ENCODE data around the gene NPAS3.

The NPAS3 gene

DNA sequence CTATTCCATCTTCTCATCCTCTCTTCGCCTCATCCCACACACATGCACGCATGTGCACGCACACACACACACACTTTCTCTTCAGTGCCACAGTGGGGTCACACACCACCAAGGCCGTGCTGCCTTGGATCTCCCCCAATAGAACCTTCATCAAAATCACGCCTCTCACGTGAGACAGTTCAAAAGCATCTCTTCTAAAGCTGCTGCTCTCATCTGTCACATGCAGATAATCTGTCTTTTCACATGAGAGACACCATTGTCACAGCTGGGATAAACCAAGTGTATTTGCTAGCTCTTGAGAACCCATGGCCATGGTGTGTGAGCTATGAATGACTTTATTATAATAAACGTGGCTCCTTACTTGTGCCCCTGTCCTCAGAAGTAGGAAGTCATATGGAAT, 793.5 kb downstream of the NPAS3 start:
- in situ Hi-C loops (cut with MboI; ENCODE audit: low sequenced_read_pairs) = no loop called here

DNA sequence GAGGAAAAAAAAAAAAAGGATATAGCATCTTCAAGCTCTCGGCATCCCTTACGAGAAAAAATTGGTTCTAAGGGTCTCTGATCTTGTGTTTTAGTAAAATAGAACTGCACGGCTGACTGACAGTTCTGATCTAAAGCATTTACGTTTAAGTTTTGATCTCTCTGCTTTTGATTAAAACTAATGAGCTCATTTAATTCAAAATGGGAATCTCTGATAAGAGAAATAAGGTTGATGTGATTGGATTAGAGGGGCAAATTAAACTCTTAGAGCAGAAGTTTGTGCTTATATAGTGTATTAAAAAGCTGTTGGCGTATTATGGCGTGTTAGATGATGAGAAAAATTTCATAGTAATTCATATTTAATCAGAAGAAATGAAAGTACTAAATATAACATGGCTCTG, 794.6 kb downstream of the NPAS3 start:
- in situ Hi-C loops (cut with MboI; ENCODE audit: low sequenced_read_pairs) = no loop called here

DNA sequence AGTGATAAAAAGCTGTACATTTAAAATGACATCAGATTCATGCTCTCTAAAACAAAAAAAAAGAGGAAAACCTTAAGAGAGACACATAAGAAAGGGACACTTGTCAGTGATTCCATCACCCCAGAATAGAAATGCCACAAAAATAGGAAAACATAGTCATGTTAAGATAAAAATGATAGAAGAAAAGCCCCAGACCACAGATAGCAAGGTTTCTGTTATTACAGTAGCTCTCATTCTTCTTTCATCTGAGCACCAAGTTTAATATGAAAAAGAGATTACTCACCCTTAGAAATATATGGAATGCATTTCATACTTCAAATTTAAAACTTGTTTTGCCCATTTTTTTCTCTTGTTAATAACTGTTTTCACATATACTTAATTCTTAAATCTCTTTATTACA, 795.0 kb downstream of the NPAS3 start:
- in situ Hi-C loops (cut with MboI; ENCODE audit: low sequenced_read_pairs) = no loop called here

DNA sequence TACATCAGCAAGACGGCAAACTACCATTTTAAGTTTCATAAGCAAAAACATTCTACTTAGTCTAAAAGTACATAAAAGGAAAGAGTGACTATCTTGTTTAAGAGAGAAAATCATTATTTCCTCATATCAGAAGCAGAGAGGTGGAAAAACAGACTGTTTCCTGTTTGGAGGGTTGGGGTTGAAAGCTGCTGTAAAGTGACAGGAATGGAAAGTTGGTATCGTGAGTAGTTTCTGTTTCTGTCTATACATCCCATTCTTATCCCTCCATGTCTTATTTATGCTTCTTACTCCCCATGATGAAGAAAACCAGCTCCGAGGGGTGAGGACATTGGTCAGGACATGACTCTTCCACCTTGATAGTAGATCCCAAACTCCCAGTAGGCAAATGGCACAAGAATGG, 795.7 kb downstream of the NPAS3 start:
- in situ Hi-C loops (cut with MboI; ENCODE audit: low sequenced_read_pairs) = no loop called here

DNA sequence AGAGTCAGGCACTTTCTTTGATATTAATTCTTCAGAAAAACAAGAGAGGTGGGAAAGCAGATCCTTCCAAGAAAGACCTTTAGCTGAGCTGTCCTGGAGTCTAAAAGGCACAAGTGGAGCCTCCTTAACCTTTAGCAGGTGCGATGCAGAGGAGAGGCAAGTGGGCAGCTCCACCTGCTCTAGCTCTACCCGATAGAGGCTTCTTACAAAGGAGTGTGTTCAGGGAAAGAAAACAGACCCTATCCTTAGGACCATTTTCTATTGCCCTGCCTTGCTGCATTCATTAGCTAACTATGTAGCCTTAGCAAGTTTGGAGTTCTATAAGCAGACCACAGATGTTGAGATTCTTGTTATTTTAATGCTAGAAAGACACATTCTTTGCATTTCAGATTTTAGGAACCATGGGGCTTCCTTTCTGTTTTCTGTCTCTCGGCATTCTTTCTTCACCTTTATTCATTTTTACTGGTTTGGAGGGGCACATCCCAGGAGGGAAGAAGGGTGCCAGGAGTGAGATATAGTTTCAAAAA, 797.7 kb downstream of the NPAS3 start:
- in situ Hi-C loops (cut with MboI; ENCODE audit: low sequenced_read_pairs) = no loop called here

DNA sequence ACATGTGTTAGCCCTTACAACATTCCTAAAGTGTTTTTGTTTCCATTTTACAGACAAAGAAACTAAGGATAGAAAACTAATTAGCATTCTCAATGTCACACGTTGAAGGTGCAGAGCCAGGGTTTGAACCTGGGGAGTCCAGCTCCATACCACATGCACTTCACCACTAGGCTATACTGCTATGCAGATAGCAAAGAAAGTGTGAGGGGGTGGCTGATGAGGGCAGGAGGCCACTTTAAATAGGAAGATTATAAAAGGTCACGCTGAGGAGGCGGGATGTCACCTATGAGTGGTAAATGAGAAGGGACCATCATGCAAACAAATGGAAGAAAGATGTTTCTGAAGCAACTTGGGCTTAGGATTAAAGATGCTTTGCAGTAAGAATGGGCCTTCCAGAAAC, 798.3 kb downstream of the NPAS3 start:
- in situ Hi-C loops (cut with MboI; ENCODE audit: low sequenced_read_pairs) = no loop called here

DNA sequence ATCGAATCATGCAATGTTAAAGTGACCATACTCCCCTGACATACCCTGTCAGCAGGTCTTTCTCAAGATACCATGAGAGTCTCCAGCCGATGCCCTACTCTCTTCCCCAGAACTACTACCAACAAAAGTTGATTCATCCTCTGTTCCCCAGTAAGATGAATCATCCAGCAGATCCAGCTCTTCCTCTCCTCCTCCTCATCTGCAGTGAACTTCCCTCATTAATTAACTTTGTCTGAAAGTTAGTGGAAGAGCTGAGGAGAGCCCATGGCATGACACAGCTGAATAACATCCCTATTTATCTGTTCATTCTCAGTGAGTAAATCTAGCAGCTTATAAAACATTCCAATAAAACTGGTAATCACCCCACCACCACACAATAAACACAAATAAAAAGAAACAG, 798.8 kb downstream of the NPAS3 start:
- in situ Hi-C loops (cut with MboI; ENCODE audit: low sequenced_read_pairs) = no loop called here

DNA sequence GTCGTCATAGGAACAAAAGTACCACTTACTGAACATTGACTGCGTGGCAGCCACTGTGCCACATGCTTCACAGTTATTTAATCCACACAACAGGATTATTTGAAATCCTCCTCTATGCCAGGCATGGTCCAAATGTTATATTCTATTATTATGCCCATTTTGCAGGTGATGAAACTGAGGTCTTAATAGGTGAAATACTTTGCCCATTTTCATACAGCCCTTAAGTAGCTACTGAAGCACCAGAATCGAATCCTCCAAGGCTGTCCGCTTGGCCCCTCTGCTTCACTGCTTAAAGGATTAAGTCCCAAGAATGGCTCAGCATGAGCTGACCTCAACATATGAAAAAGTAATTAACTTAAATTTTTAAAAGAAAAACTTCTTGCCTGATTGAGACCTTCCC, 799.4 kb downstream of the NPAS3 start:
- in situ Hi-C loops (cut with MboI; ENCODE audit: low sequenced_read_pairs) = no loop called here

DNA sequence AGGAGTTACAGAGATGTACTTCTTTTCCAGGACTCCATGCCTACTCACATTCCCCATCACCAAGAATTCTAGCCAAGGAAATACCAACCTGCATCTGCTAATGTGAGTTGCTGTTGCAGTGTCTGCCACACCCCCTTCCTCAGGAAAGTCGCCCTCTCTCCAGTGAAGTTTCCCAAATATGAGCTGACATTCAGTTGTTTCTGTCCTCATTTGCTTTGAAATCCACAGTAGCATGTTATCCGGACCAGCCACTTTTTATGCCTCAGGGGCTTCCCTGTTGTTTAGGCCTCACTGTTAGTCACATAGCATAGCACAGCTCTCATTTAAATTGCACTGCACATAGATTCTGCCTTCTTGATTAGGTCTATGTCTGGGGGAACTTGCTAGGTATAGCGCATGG, 799.8 kb downstream of the NPAS3 start:
- in situ Hi-C loops (cut with MboI; ENCODE audit: low sequenced_read_pairs) = no loop called here

DNA sequence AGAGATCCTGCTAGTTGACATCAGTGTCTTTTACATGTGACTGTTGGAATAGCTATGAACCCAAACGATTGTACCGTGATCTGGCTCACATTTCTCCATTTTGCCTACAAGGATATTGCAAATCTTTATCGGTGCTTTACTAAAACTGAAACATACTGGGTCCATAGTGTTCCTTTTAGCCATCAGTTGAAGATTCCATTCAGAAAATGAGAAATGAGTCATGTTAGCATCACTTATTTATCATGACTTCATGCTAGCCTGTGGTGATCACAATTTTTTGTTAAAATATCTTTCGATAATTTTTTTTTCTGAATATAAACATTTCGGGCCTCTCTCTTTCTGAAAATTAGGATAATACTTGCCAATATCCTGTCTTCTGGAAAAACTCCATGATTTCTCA, 801.9 kb downstream of the NPAS3 start:
- in situ Hi-C loops (cut with MboI; ENCODE audit: low sequenced_read_pairs) = no loop called here

DNA sequence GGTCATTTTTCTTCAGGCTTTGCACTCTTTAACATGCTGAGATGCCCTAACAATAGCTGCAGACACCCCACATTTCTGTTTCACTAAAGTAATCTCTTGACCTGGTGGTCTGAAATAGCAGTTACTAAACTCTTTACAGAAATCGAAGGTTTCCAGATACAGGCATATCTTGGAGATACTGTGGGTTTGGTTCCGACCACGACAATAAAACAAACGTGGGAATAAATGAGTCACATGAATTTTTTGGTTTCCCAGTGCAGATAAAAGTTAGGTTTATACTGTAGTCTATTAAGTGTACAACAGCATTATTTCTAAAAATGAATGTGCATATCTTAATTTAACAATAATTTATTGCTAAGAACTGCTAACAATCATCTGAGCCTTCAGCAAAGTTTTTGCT, 803.5 kb downstream of the NPAS3 start:
- in situ Hi-C loops (cut with MboI; ENCODE audit: low sequenced_read_pairs) = no loop called here

DNA sequence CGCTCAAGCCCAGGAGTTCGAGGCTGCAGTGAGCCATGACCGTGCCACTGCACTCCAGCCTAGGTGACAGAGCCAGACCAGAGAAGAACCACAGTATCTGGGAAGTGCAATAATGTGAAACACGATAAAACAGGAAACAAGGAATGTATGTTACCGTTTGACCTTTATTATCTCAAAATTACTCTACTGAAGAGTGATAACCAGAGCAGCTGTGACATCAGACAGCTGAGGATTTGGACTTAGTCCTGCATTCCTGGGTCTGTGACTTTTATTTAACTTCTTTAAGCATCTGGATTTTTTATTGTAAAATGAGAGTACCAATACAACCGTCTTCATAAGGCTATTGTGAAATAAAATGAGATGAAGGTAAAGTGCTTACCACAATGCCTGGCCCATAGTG, 806.5 kb downstream of the NPAS3 start:
- in situ Hi-C loops (cut with MboI; ENCODE audit: low sequenced_read_pairs) = no loop called here

DNA sequence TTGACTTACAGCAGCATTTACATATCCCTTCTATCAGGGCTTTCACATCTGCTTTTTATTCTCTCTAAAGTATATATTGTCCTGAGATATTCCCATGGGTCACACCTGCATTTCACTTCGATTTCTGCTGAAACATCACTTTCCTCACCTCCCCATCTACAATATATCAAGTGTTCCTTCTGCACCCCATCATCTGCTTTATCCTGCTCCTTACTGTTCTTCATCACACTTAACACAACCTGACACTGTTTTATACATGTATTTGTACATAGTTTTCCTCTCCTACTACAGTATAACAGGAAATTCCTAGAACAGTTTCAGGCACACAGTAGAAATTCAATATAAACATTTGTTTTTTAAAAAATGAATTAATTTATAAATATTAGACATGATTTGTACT, 809.1 kb downstream of the NPAS3 start:
- in situ Hi-C loops (cut with MboI; ENCODE audit: low sequenced_read_pairs) = no loop called here

DNA sequence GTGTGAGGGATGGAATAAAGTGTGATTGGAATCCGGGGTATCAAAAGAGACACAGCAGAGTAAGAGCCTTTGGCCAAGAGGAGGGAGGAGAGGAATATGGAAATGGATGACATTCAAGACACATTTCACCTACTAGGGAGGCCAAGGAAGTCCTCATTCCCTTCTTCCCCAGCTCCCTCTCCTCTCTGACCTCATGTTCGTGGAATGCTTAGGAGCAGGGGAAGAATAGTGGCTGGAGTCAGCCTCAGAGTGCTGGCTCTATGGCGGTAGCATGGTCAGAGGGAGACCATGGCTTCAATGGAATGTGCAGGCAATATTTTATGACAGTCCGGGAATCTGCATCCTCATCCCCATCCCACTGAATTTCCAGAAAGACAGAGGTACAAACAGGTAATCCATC, 815.6 kb downstream of the NPAS3 start:
- in situ Hi-C loops (cut with MboI; ENCODE audit: low sequenced_read_pairs) = no loop called here

DNA sequence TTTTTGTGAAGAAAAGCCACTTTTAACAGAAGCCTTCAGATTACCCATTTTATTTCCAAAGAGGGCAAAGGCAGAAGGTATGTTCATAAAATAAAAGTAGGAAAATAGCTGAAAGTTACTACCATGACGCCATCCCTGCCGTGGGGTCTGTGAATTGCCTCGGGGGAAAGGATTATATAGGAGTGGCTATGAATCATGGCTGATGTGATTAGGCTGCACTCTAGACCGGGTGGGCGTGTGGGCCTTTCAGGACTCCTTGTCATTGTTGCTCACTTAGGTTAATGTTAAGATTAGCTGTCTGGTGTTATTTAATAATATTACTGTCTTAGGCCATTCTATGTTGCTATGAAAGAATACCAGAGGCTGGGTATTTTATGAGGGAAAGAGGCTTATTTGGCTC, 816.7 kb downstream of the NPAS3 start:
- in situ Hi-C loops (cut with MboI; ENCODE audit: low sequenced_read_pairs) = no loop called here

DNA sequence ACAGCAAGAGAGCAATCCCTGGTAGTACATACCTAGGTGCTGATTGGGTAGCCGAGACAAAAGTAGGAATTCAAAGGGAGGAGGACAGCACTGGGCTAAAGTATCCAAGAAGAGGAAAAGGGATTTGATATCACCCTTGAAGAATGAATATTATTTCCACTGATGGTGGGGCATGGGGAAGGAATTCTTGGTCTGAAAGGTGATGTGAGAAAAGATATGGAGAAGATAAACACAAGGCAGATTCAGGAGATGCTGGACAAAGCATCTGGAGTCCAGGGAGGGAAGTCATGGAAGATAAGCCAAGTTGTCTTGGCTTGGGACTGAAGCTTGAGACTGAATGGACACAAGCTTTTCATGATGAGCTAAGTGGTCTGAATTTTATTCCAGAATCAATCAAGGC, 818.2 kb downstream of the NPAS3 start:
- in situ Hi-C loops (cut with MboI; ENCODE audit: low sequenced_read_pairs) = no loop called here

DNA sequence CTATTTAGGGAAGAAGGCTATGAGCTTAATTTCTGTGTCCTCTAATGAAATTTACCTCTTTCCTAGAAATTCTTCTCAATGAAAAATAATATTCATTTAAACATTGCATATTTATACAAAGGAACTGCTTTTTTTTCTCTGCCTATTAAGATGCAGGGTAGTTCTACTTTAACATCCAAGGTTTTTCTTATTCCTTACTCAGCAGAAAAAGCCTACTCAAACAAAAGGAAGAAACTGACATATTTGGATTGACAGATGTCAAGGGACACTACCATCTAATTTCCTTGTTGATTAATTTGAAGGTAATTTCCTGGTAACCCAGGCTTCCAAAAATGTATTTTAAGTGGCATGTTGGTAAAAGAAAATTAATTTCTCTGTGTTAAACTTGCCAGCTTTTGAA, 819.9 kb downstream of the NPAS3 start:
- in situ Hi-C loops (cut with MboI; ENCODE audit: low sequenced_read_pairs) = no loop called here

DNA sequence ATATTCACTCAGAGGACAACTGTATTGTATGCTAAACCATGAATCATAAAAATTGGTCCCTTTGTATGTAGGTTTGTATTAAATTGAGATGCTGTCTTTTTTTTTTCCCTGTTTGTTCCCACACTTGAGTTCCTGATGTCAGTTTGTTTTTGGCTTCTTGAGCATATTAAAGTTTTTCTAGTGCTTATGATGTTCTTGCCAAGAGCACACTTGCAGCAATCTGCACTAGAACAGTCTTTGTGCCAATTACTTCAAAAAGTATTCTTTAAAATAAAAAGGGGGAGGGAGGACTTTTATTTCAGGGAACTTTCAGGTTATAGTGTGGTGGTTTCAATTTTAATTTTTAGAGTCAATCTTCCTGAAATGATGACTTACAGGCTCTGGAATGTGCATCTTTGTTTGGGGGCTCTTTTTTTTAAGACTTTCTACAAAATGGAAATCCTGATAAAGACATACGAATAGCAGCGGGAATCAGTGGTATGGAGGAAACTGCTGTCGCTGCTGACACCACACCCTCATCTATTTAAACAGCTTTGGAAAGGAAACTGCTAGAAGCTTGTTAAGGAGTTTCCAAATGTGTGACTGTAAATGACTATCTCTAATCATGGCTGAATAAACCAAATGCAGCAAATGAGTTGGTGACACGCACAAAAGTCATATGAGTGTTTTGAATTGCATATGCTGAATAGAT, 823.6 kb downstream of the NPAS3 start:
- in situ Hi-C loops (cut with MboI; ENCODE audit: low sequenced_read_pairs) = no loop called here

DNA sequence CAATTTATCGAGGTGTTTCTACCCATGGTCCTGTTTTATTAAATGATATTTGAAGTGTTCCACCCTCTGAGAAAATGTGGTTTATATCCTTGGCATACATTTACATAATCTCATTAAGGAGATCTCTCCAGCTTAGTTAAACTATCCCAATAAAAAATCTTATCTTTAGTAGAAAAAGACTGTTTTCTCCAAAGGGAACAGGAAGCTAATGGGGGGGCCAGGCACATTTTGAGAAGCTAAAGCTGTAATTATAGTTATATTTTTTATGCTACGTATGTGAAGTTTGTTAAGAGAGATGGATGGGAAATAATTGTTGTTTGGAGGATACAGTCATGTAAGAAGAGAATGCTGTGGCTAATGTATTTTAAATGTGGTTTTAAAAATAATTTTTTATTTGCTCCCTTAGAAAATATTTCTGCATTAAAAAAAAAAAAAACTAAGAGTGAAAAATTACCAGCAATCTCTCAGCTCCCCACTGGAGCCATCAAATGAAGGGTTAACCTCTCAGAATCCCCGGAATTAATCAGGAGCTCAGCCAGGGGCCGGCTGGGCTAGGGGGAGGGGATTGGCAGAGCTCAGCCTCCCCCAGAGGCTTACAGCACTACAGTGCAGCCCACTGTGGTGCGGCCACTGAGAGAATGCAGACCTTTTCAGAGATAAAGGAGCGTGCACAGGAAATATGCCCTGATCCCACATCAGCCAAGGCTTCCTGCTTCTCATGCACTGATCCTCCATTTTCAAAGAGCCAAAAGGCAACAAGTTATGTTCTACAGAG, 826.4 kb downstream of the NPAS3 start:
- in situ Hi-C loops (cut with MboI; ENCODE audit: low sequenced_read_pairs) = no loop called here

DNA sequence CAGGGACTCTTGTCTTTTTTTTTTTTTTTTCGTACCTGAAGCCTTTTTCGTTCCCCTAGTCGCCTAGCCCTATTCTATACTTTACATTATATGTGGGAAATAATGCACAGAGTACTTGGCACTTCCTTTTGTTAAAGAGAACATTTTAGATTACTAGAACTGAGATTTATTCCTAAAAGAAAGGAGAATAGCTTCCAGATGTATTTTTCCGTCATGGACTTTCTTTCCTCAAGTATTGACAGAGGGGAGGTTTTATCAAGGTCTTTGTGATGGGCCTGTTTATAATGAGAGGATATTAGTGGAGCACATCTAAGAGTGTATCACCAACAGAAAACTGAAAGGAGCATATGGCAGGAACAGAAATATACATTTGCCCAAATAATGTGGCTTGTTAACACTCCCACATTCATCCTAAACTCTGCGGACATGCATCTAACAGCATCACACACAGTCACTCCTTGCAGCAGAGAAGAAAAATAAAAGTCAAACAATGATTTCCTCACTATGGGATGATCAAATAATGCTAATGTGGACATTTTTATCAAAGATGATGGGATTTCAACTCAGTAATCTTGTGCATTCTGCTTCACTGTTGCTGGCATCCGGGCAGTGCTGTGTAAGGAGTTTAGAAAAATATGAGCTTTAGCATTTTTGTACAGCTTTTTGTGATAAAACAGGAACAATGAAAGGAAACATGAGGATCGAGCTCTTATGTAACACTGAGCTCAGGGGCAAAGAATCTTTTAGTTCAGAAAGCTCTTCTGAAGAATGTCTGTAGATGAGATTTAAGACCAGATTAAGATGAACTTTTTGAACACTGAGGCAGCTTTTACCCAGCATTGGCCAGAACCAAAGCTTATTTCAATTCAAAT, 829.1 kb downstream of the NPAS3 start:
- in situ Hi-C loops (cut with MboI; ENCODE audit: low sequenced_read_pairs) = no loop called here

DNA sequence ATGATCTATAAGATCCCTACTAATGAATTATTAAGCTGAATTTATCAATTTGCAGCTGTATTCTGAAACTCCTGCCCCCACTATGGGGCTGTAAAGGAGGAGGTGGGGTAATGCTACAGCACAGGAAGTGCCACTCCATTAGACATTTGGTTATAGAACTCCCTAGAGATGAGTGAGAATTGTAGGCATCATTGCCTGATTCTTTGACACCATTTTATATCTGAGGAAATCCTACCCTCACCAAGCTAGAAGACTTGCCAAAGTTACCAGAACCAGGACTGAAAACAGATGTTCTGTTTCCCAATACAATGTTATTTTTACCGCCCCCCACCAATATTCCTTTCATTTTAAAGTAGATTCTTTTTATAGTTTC, 829.8 kb downstream of the NPAS3 start:
- in situ Hi-C loops (cut with MboI; ENCODE audit: low sequenced_read_pairs) = no loop called here
